Left kidney (tissue), 2 donors: ENCODE measurements around the gene FDXR. TPM values are rescaled to one million over a fixed set of nuclear protein-coding genes. Genes with fewer than 3 reads are reported as not detected.

Experiments
- DNase-seq: peaks from one replicate; pipeline ENCODE4 v3.0.0-alpha.2; 2013
- polyA plus RNA-seq: library from polyadenylated mRNA; unstranded; fragments of 120-200 nt; gene quantifications from one replicate; pipeline ENCODE4 v1.2.1, GENCODE V29; 2013; ENCODE audit not compliant: insufficient read length

FDXR gene
- polyA plus RNA-seq, 1 donor, result 6.5 TPM

DNA sequence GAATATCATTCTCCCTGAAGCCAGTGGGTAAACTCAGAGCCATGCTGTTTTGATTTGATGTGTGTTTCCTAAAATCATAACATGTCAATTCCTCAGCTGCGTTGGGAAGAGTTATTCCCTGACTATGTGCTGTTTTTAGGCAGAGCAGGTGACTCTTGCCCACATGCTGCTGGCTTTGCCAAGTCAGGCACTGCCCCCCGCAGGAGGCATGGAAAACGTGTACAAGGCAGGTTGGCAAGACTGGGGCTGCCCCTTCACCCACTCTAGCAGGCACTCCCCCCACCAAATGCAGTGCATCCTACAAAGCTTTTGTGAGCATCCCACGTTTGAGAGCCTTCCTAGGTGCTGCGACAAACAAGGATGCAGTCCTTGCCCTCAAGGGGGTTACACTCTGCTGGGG, 58.3 kb downstream of the FDXR start:
- DNase-seq, result no peak

Other genes with a start within 250 kb of the FDXR start
- 0.10 TPM for gene CD300E, start 249.3 kb downstream of the FDXR start, polyA plus RNA-seq
- gene CD300LF, start 160.1 kb downstream of the FDXR start, polyA plus RNA-seq, result 0.23 TPM
- 6.6 TPM for gene RAB37, start 135.7 kb downstream of the FDXR start, polyA plus RNA-seq
- 163 TPM for gene NHERF1, start 124.4 kb downstream of the FDXR start, polyA plus RNA-seq
- 46.7 TPM for gene NAT9, start 96.6 kb downstream of the FDXR start, polyA plus RNA-seq
- gene GRIN2C, start 13.1 kb downstream of the FDXR start, polyA plus RNA-seq, result 0.18 TPM
- gene FADS6, start 20.6 kb upstream of the FDXR start, polyA plus RNA-seq, result 0.80 TPM
- 0.70 TPM for gene USH1G, start 50.3 kb upstream of the FDXR start, polyA plus RNA-seq
- not detected for gene OTOP2, start 51.3 kb upstream of the FDXR start, polyA plus RNA-seq
- gene OTOP3, start 62.9 kb upstream of the FDXR start, polyA plus RNA-seq, result not detected
- 10.8 TPM for gene HID1, start 99.8 kb upstream of the FDXR start, polyA plus RNA-seq
- 8.0 TPM for gene CDR2L, start 114.6 kb upstream of the FDXR start, polyA plus RNA-seq
- gene MRPL58, start 139.7 kb upstream of the FDXR start, polyA plus RNA-seq, result 28.0 TPM
- 325 TPM for gene ATP5PD, start 174.0 kb upstream of the FDXR start, polyA plus RNA-seq
- 30.4 TPM for gene KCTD2, start 174.2 kb upstream of the FDXR start, polyA plus RNA-seq
- 29.5 TPM for gene SLC16A5, start 215.0 kb upstream of the FDXR start, polyA plus RNA-seq
- 14.0 TPM for gene ARMC7, start 237.0 kb upstream of the FDXR start, polyA plus RNA-seq